ENCODE data around the gene GRIN2B. TPM values are rescaled to one million over a fixed set of nuclear protein-coding genes. Genes with fewer than 3 reads are reported as not detected.

Gene GRIN2B
- total RNA-seq, 1 donor from 2014 or later = under 0.01 TPM

DNA sequence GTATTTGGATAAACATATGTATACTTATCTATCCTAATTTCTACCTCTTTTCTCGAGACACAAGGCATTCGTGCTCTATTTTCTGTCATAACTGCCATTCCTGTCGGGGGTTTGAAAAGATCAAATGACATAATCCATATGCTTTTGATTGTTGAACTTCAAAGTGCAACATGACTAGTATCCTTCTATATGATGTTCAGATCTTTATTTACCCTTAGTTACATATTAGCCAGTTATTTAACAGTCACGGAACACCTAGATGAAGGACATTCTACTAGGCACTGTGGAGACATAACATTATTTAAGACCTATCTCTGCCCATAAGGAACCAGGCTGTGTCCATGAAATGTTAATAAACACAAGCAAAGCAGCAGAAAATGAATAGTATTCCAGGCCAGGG, 11.2 kb upstream of the GRIN2B start:
- FAIRE-seq (no peak), DNase-seq (ENCODE audit: low read depth) (no peak)
- Histone ChIP-seq H3K27me3 (ENCODE audit: control insufficient read depth, insufficient read depth, low read length) (no peaks in the 10 kb centered on the region), H3K4me3 (ENCODE audit: low read depth, low read length) (no peak overlapping the region), H3K36me3 (ENCODE audit: control insufficient read depth, insufficient read depth, low read length) (no peaks in the 10 kb centered on the region)
- TF ChIP-seq, protein P1, sequence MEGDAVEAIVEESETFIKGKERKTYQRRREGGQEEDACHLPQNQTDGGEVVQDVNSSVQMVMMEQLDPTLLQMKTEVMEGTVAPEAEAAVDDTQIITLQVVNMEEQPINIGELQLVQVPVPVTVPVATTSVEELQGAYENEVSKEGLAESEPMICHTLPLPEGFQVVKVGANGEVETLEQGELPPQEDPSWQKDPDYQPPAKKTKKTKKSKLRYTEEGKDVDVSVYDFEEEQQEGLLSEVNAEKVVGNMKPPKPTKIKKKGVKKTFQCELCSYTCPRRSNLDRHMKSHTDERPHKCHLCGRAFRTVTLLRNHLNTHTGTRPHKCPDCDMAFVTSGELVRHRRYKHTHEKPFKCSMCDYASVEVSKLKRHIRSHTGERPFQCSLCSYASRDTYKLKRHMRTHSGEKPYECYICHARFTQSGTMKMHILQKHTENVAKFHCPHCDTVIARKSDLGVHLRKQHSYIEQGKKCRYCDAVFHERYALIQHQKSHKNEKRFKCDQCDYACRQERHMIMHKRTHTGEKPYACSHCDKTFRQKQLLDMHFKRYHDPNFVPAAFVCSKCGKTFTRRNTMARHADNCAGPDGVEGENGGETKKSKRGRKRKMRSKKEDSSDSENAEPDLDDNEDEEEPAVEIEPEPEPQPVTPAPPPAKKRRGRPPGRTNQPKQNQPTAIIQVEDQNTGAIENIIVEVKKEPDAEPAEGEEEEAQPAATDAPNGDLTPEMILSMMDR (IDR thresholded peaks at IDR 0.05; ENCODE audit: insufficient read depth, low read length, severe bottlenecking) = no peak

DNA sequence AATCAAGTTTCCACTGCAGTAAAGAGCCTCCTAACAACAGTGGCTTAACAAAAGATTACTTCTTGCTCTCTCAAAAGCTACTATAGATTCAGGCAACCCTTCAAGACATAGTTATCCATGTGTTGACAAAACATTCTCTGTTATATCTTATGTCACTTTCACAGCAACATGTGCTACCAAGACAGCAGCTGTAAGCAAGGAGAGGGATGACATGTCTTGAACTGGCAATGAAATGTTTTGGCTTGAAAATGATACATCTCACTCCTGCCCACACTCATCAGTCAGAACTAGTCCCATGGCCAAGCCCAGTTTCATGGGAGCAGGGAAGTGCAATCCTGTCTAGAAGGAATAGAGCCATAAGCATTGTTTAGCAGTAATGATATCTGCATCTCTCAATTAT, 10.7 kb upstream of the GRIN2B start:
- no peak for DNase-seq (ENCODE audit: low read depth)
- H3K27me3 ChIP-seq (ENCODE audit: control insufficient read depth, insufficient read depth, low read length) = no peaks in the 10 kb centered on the region
- no peaks in the 10 kb centered on the region for H3K36me3 ChIP-seq (ENCODE audit: control insufficient read depth, insufficient read depth, low read length)
- H3K4me3 ChIP-seq (ENCODE audit: low read depth, low read length) = no peak overlapping the region
- TF ChIP-seq, protein P1 (IDR thresholded peaks at IDR 0.05; ENCODE audit: insufficient read depth, low read length, severe bottlenecking) = no peak
- FAIRE-seq = no peak

DNA sequence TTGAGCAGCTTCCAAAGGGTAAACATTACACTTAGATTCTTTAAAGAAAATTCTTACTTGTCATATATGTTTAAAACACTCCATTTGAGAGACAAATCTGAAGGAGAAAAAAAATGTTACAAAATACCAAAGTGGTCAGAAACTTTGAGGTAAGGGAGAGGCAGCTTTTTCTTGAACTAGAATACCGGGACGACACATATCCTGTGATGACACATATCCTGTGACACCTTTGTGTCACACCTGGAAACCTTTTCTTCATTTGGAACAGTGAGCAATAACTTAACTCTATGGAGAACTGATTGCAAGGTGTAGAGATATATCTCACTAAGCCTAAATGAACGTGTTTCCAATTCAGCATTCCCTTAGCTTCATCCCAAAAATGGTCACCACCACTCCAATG, 4.6 kb upstream of the GRIN2B start:
- no peak overlapping the region for H3K4me3 ChIP-seq (ENCODE audit: low read depth, low read length)
- DNase-seq (ENCODE audit: low read depth) = peak; percentile 31
- FAIRE-seq = no peak
- no peaks in the 10 kb centered on the region for H3K36me3 ChIP-seq (ENCODE audit: control insufficient read depth, insufficient read depth, low read length)
- peaks cover 7% of the 10 kb centered on the region for H3K27me3 ChIP-seq (ENCODE audit: control insufficient read depth, insufficient read depth, low read length)
- TF ChIP-seq, protein P1 (IDR thresholded peaks at IDR 0.05; ENCODE audit: insufficient read depth, low read length, severe bottlenecking) = no peak

DNA sequence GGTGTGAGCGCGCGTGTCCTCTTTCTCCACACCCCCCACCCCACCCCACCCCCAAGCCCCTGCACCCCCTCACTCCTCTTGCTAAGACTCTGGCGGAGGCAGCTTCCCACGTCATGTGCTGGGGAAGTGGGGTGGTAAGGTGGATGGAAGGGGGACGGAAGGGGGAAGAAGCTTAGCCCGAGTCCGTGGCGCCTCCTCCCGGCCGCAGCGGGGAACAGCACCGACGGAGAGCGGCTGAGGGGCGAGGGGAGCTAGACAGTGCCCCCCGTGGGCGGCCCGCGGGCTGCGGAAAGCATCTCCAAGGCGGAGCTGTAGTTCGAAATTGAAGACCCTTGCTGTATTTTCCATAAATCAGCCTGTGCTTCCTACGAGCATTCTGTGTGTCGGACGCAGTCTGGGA, 588 bp upstream of the GRIN2B start:
- H3K36me3 ChIP-seq (ENCODE audit: control insufficient read depth, insufficient read depth, low read length) = no peaks in the 10 kb centered on the region
- FAIRE-seq = no peak
- TF ChIP-seq, protein P1 (IDR thresholded peaks at IDR 0.05; ENCODE audit: insufficient read depth, low read length, severe bottlenecking) = peak; percentile 10
- DNase-seq (ENCODE audit: low read depth) = no peak
- H3K27me3 ChIP-seq (ENCODE audit: control insufficient read depth, insufficient read depth, low read length) = peaks cover 10% of the 10 kb centered on the region
- H3K4me3 ChIP-seq (ENCODE audit: low read depth, low read length) = no peak overlapping the region

DNA sequence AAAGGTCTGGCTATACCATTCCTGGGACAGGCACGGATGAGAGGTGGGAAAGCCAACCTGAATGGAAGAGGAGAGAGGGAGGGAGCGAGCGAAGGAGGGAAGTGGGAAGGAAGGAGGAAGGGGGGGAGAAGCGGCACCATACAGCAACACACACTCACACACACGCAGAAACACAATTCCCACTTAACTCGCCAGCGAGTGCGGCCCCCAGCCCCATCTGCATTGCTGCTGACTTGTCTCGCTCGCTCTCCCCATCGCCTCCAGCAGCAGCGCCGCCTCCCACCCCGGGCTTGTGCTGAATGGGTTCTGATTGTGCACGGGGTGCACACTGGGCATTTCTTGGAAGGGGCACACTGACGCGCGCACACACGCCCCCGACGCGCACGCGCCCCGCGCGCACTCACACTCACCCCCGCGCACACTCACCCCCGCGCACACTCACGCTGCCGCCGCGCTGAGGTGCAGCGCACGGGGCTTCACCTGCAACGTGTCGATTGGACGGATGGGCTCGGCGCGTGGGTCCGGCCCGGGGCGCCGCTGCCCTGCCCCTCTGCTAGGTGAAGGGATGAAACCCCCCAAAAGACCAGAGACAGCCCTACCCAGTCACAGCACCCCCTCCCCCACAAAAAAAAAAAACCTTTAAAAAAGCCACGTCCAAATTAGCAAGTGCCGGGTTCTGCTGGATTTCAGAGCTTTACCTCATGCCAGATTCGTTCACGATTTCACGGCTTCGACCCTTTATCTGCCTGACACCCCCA, 685 bp downstream of the GRIN2B start:
- Histone ChIP-seq H3K36me3 (ENCODE audit: control insufficient read depth, insufficient read depth, low read length) (no peaks in the 10 kb centered on the region), H3K4me3 (ENCODE audit: low read depth, low read length) (no peak overlapping the region), H3K27me3 (ENCODE audit: control insufficient read depth, insufficient read depth, low read length) (peaks cover 10% of the 10 kb centered on the region)
- DNase-seq (ENCODE audit: low read depth) (no peak), FAIRE-seq (no peak)
- TF ChIP-seq, protein P1 (IDR thresholded peaks at IDR 0.05; ENCODE audit: insufficient read depth, low read length, severe bottlenecking) = no peak
